Brain microvascular endothelial cell (primary cell): Measurements from ENCODE around the gene PGLYRP3.

Experiments
- DNase-seq: peaks from one replicate; pipeline ENCODE4 v3.0.0-alpha.2; 2020
- H3K27ac ChIP-seq: fragments of 250-450 bp; sonication (Bioruptor Pico); 2 replicates; pipeline ENCODE4 v1.5.1; 2020; ENCODE audit warnings: mild to moderate bottlenecking, moderate library complexity
- H3K27me3 ChIP-seq: fragments of 250-450 bp; sonication (Bioruptor Pico); replicated peaks from 2 replicates; pipeline ENCODE4 v1.5.1; 2020; ENCODE audit warnings: mild to moderate bottlenecking
- H3K36me3 ChIP-seq: fragments of 250-450 bp; sonication (Bioruptor Pico); replicated peaks from 2 replicates; pipeline ENCODE4 v1.5.1; 2020; ENCODE audit warnings: mild to moderate bottlenecking
- H3K4me3 ChIP-seq: 2 replicates; pipeline ENCODE4 v1.5.1; 2011; ENCODE audit warnings: low read depth, mild to moderate bottlenecking, control low read depth, low read length, moderate library complexity
- CTCF ChIP-seq: IDR thresholded peaks from 2 replicates; pipeline ENCODE4 v1.5.1; 2011; ENCODE audit warnings: low read depth, mild to moderate bottlenecking, moderate library complexity, low read length, control low read depth, inconsistent platforms; ENCODE audit errors: missing control alignments
- in situ Hi-C: cut with HindIII; loops from 2 replicates; pipeline ENCODE4 v1.10.0; 2017; ENCODE audit warnings: low sequenced_read_pairs, low pct_ligation_motif_present

Gene PGLYRP3

DNA sequence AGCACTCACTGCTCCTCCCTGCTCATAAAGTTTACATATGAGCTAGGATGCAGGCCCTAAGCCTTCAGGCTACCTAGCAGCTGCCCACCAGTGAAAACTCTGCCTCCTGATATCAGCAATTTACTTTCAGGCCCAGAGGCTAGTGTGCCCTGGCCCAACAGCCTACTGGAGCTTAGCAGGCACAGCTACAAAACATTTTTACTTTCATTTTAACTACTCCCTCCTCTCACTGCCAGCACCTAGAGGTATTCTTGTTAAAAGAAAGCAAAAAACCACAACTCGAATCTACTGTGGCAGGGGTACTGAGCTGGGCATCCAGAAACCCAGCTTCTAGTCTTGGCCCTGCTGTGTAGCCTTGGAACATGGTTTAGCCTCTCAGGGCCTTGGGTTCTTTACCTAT lies 59.1 kb downstream of the PGLYRP3 start:
- Histone ChIP-seq H3K4me3 (no peak overlapping the region), H3K27me3 (no peaks in the 10 kb centered on the region), H3K36me3 (no peaks in the 10 kb centered on the region), H3K27ac (no peak overlapping the region)
- in situ Hi-C loops, result no loop called here
- DNase-seq, result no peak
- TF ChIP-seq CTCF, result no peak

DNA sequence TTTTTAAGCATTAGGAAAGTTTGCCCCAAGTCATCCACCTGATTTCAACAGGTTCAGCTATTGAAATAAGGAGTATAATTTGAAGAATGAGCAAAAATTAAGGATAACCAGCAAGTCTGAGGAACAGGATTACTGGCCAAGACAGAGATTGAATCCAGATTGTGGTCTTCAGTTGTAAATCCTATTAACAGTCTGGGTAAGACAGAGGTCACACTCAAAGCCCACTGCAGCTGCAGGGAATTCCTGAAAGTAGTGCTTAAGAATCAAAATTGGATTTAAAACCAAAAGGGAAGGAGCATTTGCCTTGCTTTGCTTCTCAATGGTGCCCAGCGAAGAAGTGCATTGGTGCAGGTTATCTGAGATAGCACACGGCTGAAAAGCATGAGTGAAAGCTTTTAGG lies 59.7 kb downstream of the PGLYRP3 start:
- no peak for DNase-seq
- Histone ChIP-seq H3K27me3 (no peaks in the 10 kb centered on the region), H3K36me3 (no peaks in the 10 kb centered on the region), H3K4me3 (no peak overlapping the region), H3K27ac (no peak overlapping the region)
- TF ChIP-seq CTCF, result no peak
- in situ Hi-C loops, result no loop called here

GRCh38 chr1:153251988-153252387 lies 60.8 kb downstream of the PGLYRP3 start:
- no peak for DNase-seq
- Histone ChIP-seq H3K4me3 (no peak overlapping the region), H3K27ac (no peak overlapping the region), H3K36me3 (no peaks in the 10 kb centered on the region), H3K27me3 (no peaks in the 10 kb centered on the region)
- in situ Hi-C loops, result no loop called here
- no peak for TF ChIP-seq CTCF

- no peak for TF ChIP-seq CTCF
- H3K36me3 ChIP-seq, result no peaks in the 10 kb centered on the region
- no peaks in the 10 kb centered on the region for H3K27me3 ChIP-seq
- no peak for DNase-seq
- in situ Hi-C loops, result no loop called here
- no peak overlapping the region for H3K4me3 ChIP-seq
- no peak overlapping the region for H3K27ac ChIP-seq
These were observed 61.2 kb downstream of the PGLYRP3 start for GRCh38 chr1:153251562-153251961.

- no peak for DNase-seq
- TF ChIP-seq CTCF, result no peak
- no peak overlapping the region for H3K27ac ChIP-seq
- no peaks in the 10 kb centered on the region for H3K36me3 ChIP-seq
- in situ Hi-C loops, result no loop called here
- H3K27me3 ChIP-seq, result no peaks in the 10 kb centered on the region
- H3K4me3 ChIP-seq, result no peak overlapping the region
These were observed 61.7 kb downstream of the PGLYRP3 start for GRCh38 chr1:153251087-153251486.

DNA sequence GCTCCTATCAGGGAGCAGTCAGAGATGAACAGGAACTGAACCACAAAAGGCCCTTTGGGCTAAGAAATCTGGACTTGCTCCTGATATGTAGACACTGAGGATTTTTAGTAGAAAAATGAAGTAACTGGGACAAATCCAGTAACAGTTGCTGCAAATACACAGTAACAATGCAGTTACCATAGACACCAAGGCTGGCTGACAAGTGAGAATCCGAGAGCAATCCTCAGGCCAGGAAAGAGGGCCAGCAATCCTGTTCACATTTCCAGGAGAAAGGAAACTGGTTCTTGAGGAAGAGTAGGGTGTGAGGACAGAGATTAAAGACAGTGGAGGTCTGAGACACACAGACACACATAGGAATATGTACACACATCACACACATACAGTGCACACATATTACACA lies 62.6 kb downstream of the PGLYRP3 start:
- Histone ChIP-seq H3K27me3 (no peaks in the 10 kb centered on the region), H3K4me3 (no peak overlapping the region), H3K27ac (no peak overlapping the region), H3K36me3 (no peaks in the 10 kb centered on the region)
- in situ Hi-C loops, result no loop called here
- DNase-seq, result no peak
- no peak for TF ChIP-seq CTCF
